ENCODE results near the gene ALK.

GRCh38 chr2:29789911-29790485, 131.4 kb downstream of the ALK start:
- TF ChIP-seq, protein P1, sequence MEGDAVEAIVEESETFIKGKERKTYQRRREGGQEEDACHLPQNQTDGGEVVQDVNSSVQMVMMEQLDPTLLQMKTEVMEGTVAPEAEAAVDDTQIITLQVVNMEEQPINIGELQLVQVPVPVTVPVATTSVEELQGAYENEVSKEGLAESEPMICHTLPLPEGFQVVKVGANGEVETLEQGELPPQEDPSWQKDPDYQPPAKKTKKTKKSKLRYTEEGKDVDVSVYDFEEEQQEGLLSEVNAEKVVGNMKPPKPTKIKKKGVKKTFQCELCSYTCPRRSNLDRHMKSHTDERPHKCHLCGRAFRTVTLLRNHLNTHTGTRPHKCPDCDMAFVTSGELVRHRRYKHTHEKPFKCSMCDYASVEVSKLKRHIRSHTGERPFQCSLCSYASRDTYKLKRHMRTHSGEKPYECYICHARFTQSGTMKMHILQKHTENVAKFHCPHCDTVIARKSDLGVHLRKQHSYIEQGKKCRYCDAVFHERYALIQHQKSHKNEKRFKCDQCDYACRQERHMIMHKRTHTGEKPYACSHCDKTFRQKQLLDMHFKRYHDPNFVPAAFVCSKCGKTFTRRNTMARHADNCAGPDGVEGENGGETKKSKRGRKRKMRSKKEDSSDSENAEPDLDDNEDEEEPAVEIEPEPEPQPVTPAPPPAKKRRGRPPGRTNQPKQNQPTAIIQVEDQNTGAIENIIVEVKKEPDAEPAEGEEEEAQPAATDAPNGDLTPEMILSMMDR (conservative IDR thresholded peaks at IDR 0.05 in 1 of 2, IDR thresholded peaks at IDR 0.05 in 1 of 2; ENCODE audit: low read depth in 1 of 2, low read length in 2 of 2) = no peak
- no peak for TF ChIP-seq EZH2 (IDR thresholded peaks at IDR 0.05; ENCODE audit: low read length, missing control alignments)
